SK-N-SH (cell line): Measurements from ENCODE around the gene OBP2A. TPM values are rescaled to one million over a fixed set of nuclear protein-coding genes. Genes with fewer than 3 reads are reported as not detected.

Source experiments
- CTCF ChIA-PET: fragments of 300-600, 350-600 bp; formaldehyde crosslinking; extraction: SDS; loops from one replicate; lab custom pipeline; 2021; lab: Yijun Ruan, JAX
- POLR2A ChIA-PET: fragments of 350-600 bp; sonication (Branson Sonifier 250); formaldehyde crosslinking; extraction: SDS; loops from one replicate; lab custom pipeline; 2020; ENCODE audit warnings: antibody characterized with exemption, inconsistent platforms; lab: Yijun Ruan, JAX
- DNase-seq: peaks from one replicate; pipeline ENCODE4 v3.0.0; 2012
- H2AFZ ChIP-seq: fragments of 200-600 bp; sonication (generic); 2 replicates; pipeline ENCODE4 v1.8.1; 2016; ENCODE audit warnings: antibody characterized with exemption, mild to moderate bottlenecking, low read depth
- H3F3A ChIP-seq: fragments of 200-600 bp; sonication (generic); replicated peaks from 2 replicates; pipeline ENCODE3; 2016; ENCODE audit warnings: antibody characterized with exemption, mild to moderate bottlenecking; ENCODE audit not compliant: insufficient read depth
- H3K27ac ChIP-seq, 2 experiments: fragments of 200-500 bp in 1 of 2; fragments of 200-600 bp in 1 of 2; sonication (Bioruptor generic) in 1 of 2; sonication (generic), shearing (Covaris generic) in 1 of 2; 2 replicates each; pipeline versions ENCODE4 v1.5.1 to v1.6.1; 2014 to 2016; ENCODE audit warnings: low read depth in 2 of 2, inconsistent platforms in 1 of 2, low read length in 1 of 2, mild to moderate bottlenecking in 1 of 2, mixed read lengths in 1 of 2
- H3K27me3 ChIP-seq: fragments of 200-600 bp; sonication (generic), shearing (Covaris generic); 2 replicates; pipeline ENCODE4 v1.6.1; 2016; ENCODE audit warnings: mixed run types; ENCODE audit not compliant: insufficient read depth
- H3K36me3 ChIP-seq, 2 experiments: fragments of 200-500 bp in 1 of 2; fragments of 200-600 bp in 1 of 2; sonication (Bioruptor generic) in 1 of 2; sonication (generic) in 1 of 2; replicated peaks in 1 of 2; 2 replicates each; pipeline versions ENCODE3 to v1.5.1; 2014 to 2016; ENCODE audit warnings: low read length in 1 of 2, mild to moderate bottlenecking in 1 of 2; ENCODE audit not compliant: insufficient read depth in 2 of 2, control insufficient read depth in 1 of 2
- H3K4me1 ChIP-seq, 2 experiments: fragments of 200-500 bp in 1 of 2; fragments of 200-600 bp in 1 of 2; sonication (Bioruptor generic) in 1 of 2; sonication (generic), shearing (Covaris generic) in 1 of 2; 2 replicates each; pipeline versions ENCODE4 v1.5.1 to v1.6.1; 2014 to 2016; ENCODE audit warnings: low read depth in 1 of 2, low read length in 1 of 2, mixed run types in 1 of 2; ENCODE audit not compliant: insufficient read depth in 2 of 2, control insufficient read depth in 1 of 2
- H3K4me2 ChIP-seq: fragments of 200-600 bp; sonication (generic), shearing (Covaris generic); 2 replicates; pipeline ENCODE4 v1.6.1; 2017; ENCODE audit warnings: mixed run types
- H3K4me3 ChIP-seq, 2 experiments: fragments of 200-500 bp in 1 of 2; fragments of 200-600 bp in 1 of 2; sonication (Bioruptor generic) in 1 of 2; sonication (generic), shearing (Covaris generic) in 1 of 2; 2 replicates each; pipeline versions ENCODE4 v1.5.1 to v1.8.1; 2014 to 2016; ENCODE audit warnings: low read depth in 2 of 2, inconsistent platforms in 1 of 2, low read length in 1 of 2, mild to moderate bottlenecking in 1 of 2, mixed read lengths in 1 of 2, moderate library complexity in 1 of 2
- H3K79me2 ChIP-seq: fragments of 200-600 bp; sonication (generic); 2 replicates; pipeline ENCODE4 v1.8.1; 2017; ENCODE audit warnings: mild to moderate bottlenecking; ENCODE audit not compliant: insufficient read depth
- H3K9ac ChIP-seq: fragments of 200-600 bp; sonication (generic); 2 replicates; pipeline ENCODE4 v1.6.1; 2017; ENCODE audit warnings: mixed run types
- H3K9me2 ChIP-seq: fragments of 200-600 bp; sonication (generic); 2 replicates; pipeline ENCODE4 v1.6.1; 2017; ENCODE audit warnings: mixed run types
- H3K9me3 ChIP-seq: fragments of 200-600 bp; sonication (generic); 2 replicates; pipeline ENCODE4 v1.6.1; 2017; ENCODE audit warnings: mixed run types, mild to moderate bottlenecking, moderate library complexity
- H4K20me1 ChIP-seq: fragments of 200-600 bp; sonication (generic); 2 replicates; pipeline ENCODE4 v1.6.1; 2017; ENCODE audit warnings: mild to moderate bottlenecking, mixed run types; ENCODE audit not compliant: insufficient read depth
- CHD2 ChIP-seq: fragments of 150-350 bp; IDR thresholded peaks from 2 replicates; pipeline ENCODE4 v1.6.1; 2018; ENCODE audit warnings: low read length; ENCODE audit not compliant: partially characterized antibody
- CTCF ChIP-seq: fragments of 200-600 bp; sonication (generic); IDR thresholded peaks from 2 replicates; pipeline ENCODE4 v1.6.1; 2017; ENCODE audit warnings: antibody characterized with exemption, mild to moderate bottlenecking, moderate library complexity
- ELF1 ChIP-seq: IDR thresholded peaks from 2 replicates; pipeline ENCODE4 v1.4.0; 2012
- EP300 ChIP-seq, 2 experiments: IDR thresholded peaks; 2 replicates each; pipeline versions ENCODE4 v1.4.0 to v1.6.1; 2012; ENCODE audit warnings: borderline replicate concordance in 1 of 2, low read depth in 1 of 2, low read length in 1 of 2
- MAX ChIP-seq: IDR thresholded peaks from 2 replicates; pipeline ENCODE4 v1.4.0; 2012; ENCODE audit warnings: low read depth
- MEF2A ChIP-seq: IDR thresholded peaks from 2 replicates; pipeline ENCODE4 v1.4.0; 2012; ENCODE audit warnings: low read depth, borderline replicate concordance
- MXI1 ChIP-seq: IDR thresholded peaks from 2 replicates; pipeline ENCODE4 v1.6.1; 2012; ENCODE audit warnings: mild to moderate bottlenecking, low read depth, low read length, improper control_type of control experiment
- NRF1 ChIP-seq: IDR thresholded peaks from 2 replicates; pipeline ENCODE4 v1.6.1; 2012; ENCODE audit warnings: low read depth, mild to moderate bottlenecking, low read length
- POLR2AphosphoS5 ChIP-seq: IDR thresholded peaks from 2 replicates; pipeline ENCODE4 v1.6.1; 2012; ENCODE audit warnings: low read depth, low read length
- SIN3A ChIP-seq: IDR thresholded peaks from 2 replicates; pipeline ENCODE4 v1.6.1; 2012; ENCODE audit warnings: low read depth, mild to moderate bottlenecking, low read length, moderate library complexity, borderline replicate concordance
- TAF1 ChIP-seq: IDR thresholded peaks from 2 replicates; pipeline ENCODE4 v1.6.1; 2012; ENCODE audit warnings: low read depth, mild to moderate bottlenecking, low read length, moderate library complexity, borderline replicate concordance
- TCF12 ChIP-seq: IDR thresholded peaks from 2 replicates; pipeline ENCODE4 v1.4.0; 2012
- USF1 ChIP-seq: IDR thresholded peaks from 2 replicates; pipeline ENCODE4 v1.4.0; 2012; ENCODE audit warnings: low read depth, borderline replicate concordance
- USF2 ChIP-seq: fragments of 150-350 bp; IDR thresholded peaks from 2 replicates; pipeline ENCODE4 v1.6.1; 2017; ENCODE audit warnings: antibody characterized with exemption, low read length, low read depth, borderline replicate concordance
- YY1 ChIP-seq: IDR thresholded peaks from 2 replicates; pipeline ENCODE4 v1.4.0; 2012; ENCODE audit warnings: low read depth, mild to moderate bottlenecking
- ZBTB33 ChIP-seq: IDR thresholded peaks from 2 replicates; pipeline ENCODE4 v1.4.0; 2012; ENCODE audit warnings: low read depth, borderline replicate concordance
- WGBS: methylation state at CpG from one replicate; pipeline ENCODE4 v1.1.6; 2017; ENCODE audit warnings: low lambda C conversion rate; 5-methylcytosine and 5-hydroxymethylcytosine counted together
- polyA plus RNA-seq, 3 experiments: library from polyadenylated mRNA; depleted of rRNA; stranded (reverse); fragments of >200 nt; gene quantifications; 2 replicates each; pipeline ENCODE4 v1.2.3, GENCODE V29; 2012

Gene OBP2A
- polyA plus RNA-seq, 1 of the 3 experiments (the other 2 are of a cell fraction): not detected

GRCh38 chr9:135499326-135500070, 46.4 kb upstream of the OBP2A start:
- H3K79me2 ChIP-seq: peaks cover 19% of the 10 kb centered on the region
- peak overlapping the region; percentile 95 to 96 for H3K4me3 ChIP-seq
- peak overlapping the region; percentile 60 to 69; a peak in 2 of 4 replicates for H3K27ac ChIP-seq
- WGBS: no CpG with 5 or more reads among the region's 58 CpGs
- H3K4me1 ChIP-seq: peaks cover 6 to 19% of the 10 kb centered on the region in 2 experiments; a peak in 3 of 4 replicates
- no peaks in the 10 kb centered on the region for H3K27me3 ChIP-seq
- H3K4me2 ChIP-seq: peak overlapping the region; percentile 100
- TF ChIP-seq USF1: peak; percentile 99
- TF ChIP-seq USF2: peak; percentile 82
- no peak for TF ChIP-seq MEF2A
- no peak for TF ChIP-seq ZBTB33
- no peak for TF ChIP-seq EP300 (IDR thresholded peaks at IDR 0.05; ENCODE audit: borderline replicate concordance in 1 of 2, low read depth in 1 of 2, low read length in 1 of 2)
- 0 out of 2 replicates have a peak, but pooled peaks have one; percentile 10 for TF ChIP-seq NRF1
- TF ChIP-seq MAX: peak; percentile 87
- no peak for TF ChIP-seq TCF12
- no peak for TF ChIP-seq POLR2AphosphoS5
- no peak; the same call in 1 of the 2 replicates for TF ChIP-seq CTCF
- peak; percentile 63; the same call in 1 of the 2 replicates for TF ChIP-seq TAF1
- no peak for TF ChIP-seq CHD2
- TF ChIP-seq YY1: peak; percentile 72; the same call in 1 of the 2 replicates
- no peak for TF ChIP-seq ELF1
- peak; percentile 88 for TF ChIP-seq SIN3A
- peak; percentile 88 for TF ChIP-seq MXI1
- TF ChIP-seq, all 33 proteins: peak for 8
- Histone ChIP-seq H3K9ac (peak overlapping the region; percentile 91), H3F3A (no peaks in the 10 kb centered on the region), H3K9me3 (no peaks in the 10 kb centered on the region), H3K9me2 (no peaks in the 10 kb centered on the region), H4K20me1 (peaks cover 11% of the 10 kb centered on the region), H2AFZ (peak overlapping the region; percentile 98), H3K36me3 (peaks cover 0 to 27% of the 10 kb centered on the region in 2 experiments)
- peak; percentile 90 for DNase-seq
- ChIA-PET CTCF (interaction anchor here (0.7 to 3.9 kb wide), 8 partner anchors 10 to 91 kb away, joined by 3 to 23 read pairs (median 5); no protein-coding TSS in a partner anchor), POLR2A (interaction anchor here (2.0 kb wide), 1 partner anchor 19 kb away, joined by 9 read pairs; no protein-coding TSS in a partner anchor)
